OCI-LY7 (cell line): ENCODE measurements around the gene STAMBP. TPM values are rescaled to one million over a fixed set of nuclear protein-coding genes. Genes with fewer than 3 reads are reported as not detected.
A peak's percentile ranks its signal among the peaks of the same experiment; 100 is the strongest.
"Not testable (repeated sequence)": the region's sequence is repeated elsewhere in the genome, so short reads cannot be mapped to it uniquely, and the experiment has no call there.

Experiments used
- BruUV-seq: library from RNA; stranded (reverse); fragments of 400-500 nt; replicated peaks from 2 replicates; lab custom pipeline; 2021; lab: Mats Ljungman, UMichigan
- CTCF ChIA-PET: fragments of 300-600 bp; sonication (Branson Sonifier 250); formaldehyde crosslinking; loops from one replicate; lab custom pipeline; 2022; ENCODE audit warnings: antibody characterized with exemption; ENCODE audit not compliant: unreplicated experiment; lab: Charles Lee
- POLR2A ChIA-PET: fragments of 300-600 bp; sonication (Branson Sonifier 250); formaldehyde crosslinking; loops from one replicate; lab custom pipeline; 2022; ENCODE audit warnings: antibody characterized with exemption; lab: Charles Lee
- DNase-seq: peaks from one replicate; pipeline ENCODE4 v3.0.0-alpha.2; 2015; ENCODE audit warnings: low spot score
- H2AFZ ChIP-seq: fragments of 200-600 bp; sonication (generic), shearing (Covaris generic); 2 replicates; pipeline ENCODE4 v1.6.1; 2014; ENCODE audit warnings: mild to moderate bottlenecking, antibody characterized with exemption, low read length, moderate library complexity
- H3K27ac ChIP-seq: fragments of 200-600 bp; sonication (generic); 2 replicates; pipeline ENCODE4 v1.5.1; 2014; ENCODE audit warnings: mixed run types, low read depth, mild to moderate bottlenecking, moderate library complexity, low read length, inconsistent platforms; ENCODE audit not compliant: poor library complexity, severe bottlenecking
- H3K36me3 ChIP-seq: fragments of 200-600 bp; sonication (generic); 2 replicates; pipeline ENCODE4 v1.6.1; 2014; ENCODE audit warnings: mild to moderate bottlenecking, antibody characterized with exemption, low read length, moderate library complexity, mixed read lengths; ENCODE audit not compliant: insufficient read depth
- H3K4me1 ChIP-seq: fragments of 200-600 bp; sonication (generic); 2 replicates; pipeline ENCODE4 v1.5.1; 2014; ENCODE audit warnings: mild to moderate bottlenecking, low read length; ENCODE audit not compliant: insufficient read depth, poor library complexity, severe bottlenecking
- H3K4me2 ChIP-seq: fragments of 200-600 bp; sonication (generic); 2 replicates; pipeline ENCODE4 v1.6.1; 2014; ENCODE audit warnings: mild to moderate bottlenecking, low read length
- H3K4me3 ChIP-seq: fragments of 200-600 bp; sonication (generic); 2 replicates; pipeline ENCODE4 v1.5.1; 2014; ENCODE audit warnings: mild to moderate bottlenecking, low read depth, low read length; ENCODE audit not compliant: poor library complexity, severe bottlenecking
- H3K79me2 ChIP-seq: fragments of 200-600 bp; sonication (generic); 2 replicates; pipeline ENCODE4 v1.6.1; 2016; ENCODE audit warnings: low read depth, mild to moderate bottlenecking, low read length, moderate library complexity, mixed read lengths; ENCODE audit not compliant: insufficient read depth
- H3K9me2 ChIP-seq: fragments of 200-600 bp; sonication (generic); 2 replicates; pipeline ENCODE4 v1.6.1; 2016; ENCODE audit warnings: mild to moderate bottlenecking, low read length, mixed read lengths; ENCODE audit not compliant: insufficient read depth
- H3K9me3 ChIP-seq: fragments of 200-600 bp; sonication (generic); 2 replicates; pipeline ENCODE4 v1.6.1; 2014; ENCODE audit warnings: mild to moderate bottlenecking, mixed run types, low read length, mixed read lengths
- H4K20me1 ChIP-seq: fragments of 200-600 bp; sonication (generic); 2 replicates; pipeline ENCODE4 v1.6.1; 2014; ENCODE audit warnings: mild to moderate bottlenecking, antibody characterized with exemption, low read length, moderate library complexity, mixed read lengths; ENCODE audit not compliant: insufficient read depth
- CTCF ChIP-seq: fragments of 200-600 bp; sonication (generic); conservative IDR thresholded peaks from 2 replicates; pipeline ENCODE4 v1.5.1; 2014; ENCODE audit warnings: mild to moderate bottlenecking, antibody characterized with exemption, low read length, moderate library complexity, mixed read lengths
- EZH2phosphoT487 ChIP-seq: fragments of 200-600 bp; sonication (generic); IDR thresholded peaks from 2 replicates; pipeline ENCODE4 v1.6.1; 2018; ENCODE audit warnings: low read depth, borderline replicate concordance, mild to moderate bottlenecking, mixed run types, antibody characterized with exemption, low read length, moderate library complexity, mixed read lengths
- intact Hi-C: fragments of 100-400 bp; cut with micrococcal nuclease; formaldehyde crosslinking; loops from one replicate; pipeline ENCODE4 v1.10.0; 2022; ENCODE audit not compliant: unreplicated experiment
- total RNA-seq, 2 experiments: library from RNA; depleted of rRNA in 1 of 2; stranded (reverse); fragments of >200 nt in 1 of 2; shearing (Covaris generic) in 1 of 2; gene quantifications; 2 replicates each; pipeline ENCODE4 v1.2.3, GENCODE V29; 2014 to 2022

The STAMBP gene
- total RNA-seq, 2 experiments from 2014 or later: 27.2 to 43.7 TPM

GRCh38 chr2:73886357-73886756 is 57.6 kb downstream of the STAMBP start:
- Histone ChIP-seq H3K4me2 (no peak overlapping the region), H3K4me3 (no peak overlapping the region), H3K9me2 (no peaks in the 10 kb centered on the region), H3K36me3 (no peaks in the 10 kb centered on the region), H3K79me2 (no peaks in the 10 kb centered on the region), H3K27ac (no peak overlapping the region), H2AFZ (no peak overlapping the region), H3K9me3 (no peaks in the 10 kb centered on the region), H4K20me1 (no peaks in the 10 kb centered on the region), H3K4me1 (no peaks in the 10 kb centered on the region)
- BruUV-seq: no TSS peak
- intact Hi-C loops: no loop called here
- ChIA-PET POLR2A (no interaction called here), CTCF (no interaction called here)
- TF ChIP-seq EZH2phosphoT487 (no peak), CTCF (no peak)
- no peak for DNase-seq

DNA sequence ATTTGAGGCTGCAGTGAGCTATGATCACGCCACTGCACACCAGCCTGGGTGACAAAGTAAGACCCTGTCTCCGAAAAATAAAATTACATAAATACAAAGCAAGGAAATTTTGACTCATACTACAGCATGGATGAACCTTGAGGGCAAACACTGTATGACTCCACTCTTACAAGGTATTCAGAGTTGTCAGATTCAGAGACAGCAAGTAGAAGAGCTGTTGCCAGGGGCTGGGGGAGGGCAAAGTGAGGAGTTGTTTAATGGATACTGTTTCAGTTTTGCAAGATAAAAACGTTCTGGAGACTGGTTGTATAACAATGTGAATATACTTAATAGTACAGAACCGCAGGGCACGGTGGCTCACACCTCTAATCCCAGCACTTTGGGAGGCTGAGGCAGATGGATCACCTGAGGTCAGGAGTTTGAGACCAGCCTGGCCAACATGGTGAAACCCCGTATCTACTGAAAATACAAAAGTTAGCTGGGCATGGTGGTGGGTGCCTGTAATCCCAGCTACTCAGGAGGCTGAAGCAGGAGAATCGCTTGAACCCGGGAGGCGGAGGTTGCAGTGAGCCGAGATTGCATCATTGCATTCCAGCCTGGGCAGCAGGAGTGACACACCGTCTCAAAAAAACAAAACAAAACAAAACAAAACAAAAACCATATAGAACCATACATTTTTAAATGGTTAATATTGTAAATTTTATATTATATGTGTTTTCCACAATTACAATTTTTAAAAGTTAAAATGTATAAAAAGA is 59.0 kb downstream of the STAMBP start:
- DNase-seq, H3K4me3 ChIP-seq, CTCF ChIA-PET, H3K9me2 ChIP-seq, H3K36me3 ChIP-seq, H3K79me2 ChIP-seq, intact Hi-C loops, H3K9me3 ChIP-seq, H3K4me1 ChIP-seq, H4K20me1 ChIP-seq, H3K27ac ChIP-seq, H3K4me2 ChIP-seq, POLR2A ChIA-PET, BruUV-seq: not testable (repeated sequence)
- peak overlapping the region; percentile 53; the same call in 1 of the 2 replicates for H2AFZ ChIP-seq

GRCh38 chr2:73888388-73888787 is 59.6 kb downstream of the STAMBP start:
- Histone ChIP-seq H3K4me2 (no peak overlapping the region), H3K79me2 (no peaks in the 10 kb centered on the region), H3K27ac (no peak overlapping the region), H3K9me2 (no peaks in the 10 kb centered on the region), H4K20me1 (no peaks in the 10 kb centered on the region), H3K4me1 (no peaks in the 10 kb centered on the region), H3K9me3 (no peaks in the 10 kb centered on the region), H3K4me3 (no peak overlapping the region), H3K36me3 (no peaks in the 10 kb centered on the region), H2AFZ (peak overlapping the region; percentile 53; the same call in 1 of the 2 replicates)
- intact Hi-C loops: no loop called here
- CTCF ChIA-PET: no interaction called here
- DNase-seq: no peak
- TF ChIP-seq EZH2phosphoT487: no peak
- TF ChIP-seq CTCF: no peak
- BruUV-seq: no TSS peak
- POLR2A ChIA-PET: no interaction called here
